A549 (cell line): ENCODE data around the gene OR52N2. TPM values are rescaled to one million over a fixed set of nuclear protein-coding genes. Genes with fewer than 3 reads are reported as not detected.

ENCODE experiments used
- ATAC-seq, 2 experiments: fragments of 200-7000 bp in 1 of 2; fragments of >200 bp in 1 of 2; cut with Nextera tagmentation in 1 of 2; cut with Tn5 transposase in 1 of 2; 3 replicates each; pipeline versions ENCODE4 v1.8.0 to v1.9.1; 2018 to 2020; ENCODE audit warnings: mild to moderate bottlenecking in 1 of 2, moderate library complexity in 1 of 2
- CTCF ChIA-PET: fragments of 300-600 bp; sonication (Branson Sonifier 250); formaldehyde crosslinking; extraction: SDS; loops from one replicate; lab custom pipeline; 2021; ENCODE audit warnings: antibody characterized with exemption, inconsistent platforms; lab: Yijun Ruan, JAX
- POLR2A ChIA-PET: fragments of 350-600 bp; formaldehyde crosslinking; extraction: SDS; loops from one replicate; lab custom pipeline; 2021; ENCODE audit warnings: antibody characterized with exemption, inconsistent platforms; lab: Yijun Ruan, JAX
- DNase-seq, 2 experiments: peaks; one replicate each; pipeline versions ENCODE4 v3.0.0 to v3.0.0-alpha.2; 2011 to 2016; ENCODE audit warnings: low read depth in 1 of 2, low spot score in 1 of 2
- FAIRE-seq: peaks from 2 replicates; lab custom pipeline; 2011; peaks lifted over from hg19 to GRCh38; lab: Jason Lieb, UNC
- H3K27ac ChIP-seq, 2 experiments: fragments of >200 bp; sonication (Bioruptor Twin); formaldehyde crosslinking; 3 replicates each; pipeline ENCODE4 v1.5.1; 2016 to 2017
- H3K4me1 ChIP-seq: fragments of >200 bp; sonication (Bioruptor Twin); formaldehyde crosslinking; 3 replicates; pipeline ENCODE4 v1.6.1; 2016
- H3K4me2 ChIP-seq: fragments of >200 bp; sonication (Bioruptor Twin); formaldehyde crosslinking; 3 replicates; pipeline ENCODE4 v1.6.1; 2016
- H3K4me3 ChIP-seq: fragments of >200 bp; sonication (Bioruptor Twin); formaldehyde crosslinking; 3 replicates; pipeline ENCODE4 v1.5.1; 2016
- H3K9me3 ChIP-seq: fragments of >200 bp; sonication (Bioruptor Twin); formaldehyde crosslinking; 3 replicates; pipeline ENCODE4 v1.6.1; 2016
- CHD2 ChIP-seq: fragments of 150-350 bp; IDR thresholded peaks from 2 replicates; pipeline ENCODE4 v1.6.1; 2014; ENCODE audit warnings: low read length; ENCODE audit not compliant: partially characterized antibody
- EHF ChIP-seq: fragments of 250-450 bp; sonication (Bioruptor Pico); IDR thresholded peaks from 2 replicates; pipeline ENCODE4 v1.5.0; 2020; ENCODE audit warnings: mild to moderate bottlenecking
- ESRRA ChIP-seq: fragments of 150-350 bp; IDR thresholded peaks from 2 replicates; pipeline ENCODE4 v1.6.1; 2014; ENCODE audit warnings: mild to moderate bottlenecking, low read length, borderline replicate concordance
- FOSB ChIP-seq: fragments of 250-450 bp; sonication (Bioruptor Pico); IDR thresholded peaks from 2 replicates; pipeline ENCODE4 v1.5.0; 2020; ENCODE audit warnings: mild to moderate bottlenecking, moderate library complexity
- GATA3 ChIP-seq: IDR thresholded peaks from 2 replicates; pipeline ENCODE4 v1.6.1; 2012; ENCODE audit warnings: borderline replicate concordance
- HDAC2 ChIP-seq: fragments of 200-600 bp; sonication (generic); IDR thresholded peaks from 2 replicates; pipeline ENCODE4 v1.6.1; 2016
- HMGXB4 ChIP-seq: fragments of 250-450 bp; sonication (Bioruptor Pico); IDR thresholded peaks from 2 replicates; pipeline ENCODE4 v1.5.0; 2021; ENCODE audit warnings: mild to moderate bottlenecking, moderate library complexity, borderline replicate concordance
- HOXA7 ChIP-seq: fragments of 250-450 bp; sonication (Bioruptor Pico); IDR thresholded peaks from 2 replicates; pipeline ENCODE4 v1.5.0; 2020; ENCODE audit warnings: mild to moderate bottlenecking, moderate library complexity
- HOXB13 ChIP-seq: fragments of 250-450 bp; sonication (Bioruptor Pico); IDR thresholded peaks from 2 replicates; pipeline ENCODE4 v1.5.0; 2020; ENCODE audit warnings: low read depth, mild to moderate bottlenecking, moderate library complexity
- KDM1A ChIP-seq: fragments of 200-600 bp; sonication (generic); IDR thresholded peaks from 2 replicates; pipeline ENCODE4 v1.6.1; 2016; ENCODE audit warnings: low read depth, mild to moderate bottlenecking
- KDM5A ChIP-seq: fragments of 200-600 bp; sonication (generic); IDR thresholded peaks from 2 replicates; pipeline ENCODE4 v1.6.1; 2016; ENCODE audit warnings: antibody characterized with exemption, mild to moderate bottlenecking
- MAFK ChIP-seq: fragments of 450-650 bp; IDR thresholded peaks from 2 replicates; pipeline ENCODE4 v1.6.1; 2014; ENCODE audit not compliant: partially characterized antibody
- MYC ChIP-seq: IDR thresholded peaks from 2 replicates; pipeline ENCODE4 v1.6.1; 2012; ENCODE audit warnings: mild to moderate bottlenecking, inconsistent platforms, low read length, improper control_type of control experiment, borderline replicate concordance
- NR3C1 ChIP-seq: fragments of >200 bp; sonication (Bioruptor Twin); formaldehyde crosslinking; IDR thresholded peaks from 3 replicates; pipeline ENCODE4 v1.6.1; 2017
- PHF8 ChIP-seq: fragments of 200-600 bp; sonication (generic); IDR thresholded peaks from 2 replicates; pipeline ENCODE4 v1.6.1; 2016; ENCODE audit warnings: low read depth, mild to moderate bottlenecking, antibody characterized with exemption, moderate library complexity, borderline replicate concordance
- RCOR1 ChIP-seq: fragments of 150-350 bp; IDR thresholded peaks from 2 replicates; pipeline ENCODE4 v1.6.1; 2014; ENCODE audit warnings: antibody characterized with exemption, low read length, low read depth
- REST ChIP-seq: fragments of 200-600 bp; sonication (generic); IDR thresholded peaks from 2 replicates; pipeline ENCODE4 v1.6.1; 2016; ENCODE audit warnings: antibody characterized with exemption, mild to moderate bottlenecking, moderate library complexity
- RNF2 ChIP-seq: fragments of 200-600 bp; sonication (generic); IDR thresholded peaks from 2 replicates; pipeline ENCODE4 v1.6.1; 2016; ENCODE audit warnings: low read depth, mild to moderate bottlenecking, antibody characterized with exemption, moderate library complexity, borderline replicate concordance
- TFCP2L1 ChIP-seq: fragments of 250-450 bp; sonication (Bioruptor Pico); IDR thresholded peaks from 2 replicates; pipeline ENCODE4 v1.5.0; 2021; ENCODE audit warnings: mild to moderate bottlenecking
- ZC3H11A ChIP-seq: fragments of 450-650 bp; IDR thresholded peaks from 2 replicates; pipeline ENCODE4 v1.6.1; 2014; ENCODE audit warnings: antibody characterized with exemption, mild to moderate bottlenecking
- ZNF302 ChIP-seq: fragments of 250-450 bp; sonication (Bioruptor Pico); IDR thresholded peaks from 2 replicates; pipeline ENCODE4 v1.9.0; 2021; ENCODE audit warnings: inconsistent platforms, mild to moderate bottlenecking, moderate library complexity
- WGBS: methylation state at CpG from one replicate; pipeline ENCODE4 v1.1.6; 2017; ENCODE audit errors: missing lambda C conversion rate; 5-methylcytosine and 5-hydroxymethylcytosine counted together
- polyA plus RNA-seq, 4 experiments: library from polyadenylated mRNA; depleted of rRNA in 3 of 4; stranded (reverse); fragments of >200 nt; fragmentation: RNase III in 1 of 4; extraction: RNeasy Plus Mini Kit Qiagen cat#74134 plus additional on column Dnase treatment in 1 of 4; gene quantifications; 2 replicates in 3 of 4; 3 replicates in 1 of 4; pipeline ENCODE4 v1.2.3, GENCODE V29; 2011 to 2017
- TF ChIP-seq, protein P1 (sequence below): fragments of >200 bp; sonication (Bioruptor Twin); formaldehyde crosslinking; IDR thresholded peaks from 2 replicates; pipeline ENCODE4 v1.6.1; 2016
- TF ChIP-seq, protein P2 (sequence below): fragments of 450-650 bp; IDR thresholded peaks from 2 replicates; pipeline ENCODE4 v1.6.1; 2014; ENCODE audit warnings: antibody characterized with exemption
- TF ChIP-seq, protein P3 (sequence below): fragments of >200 bp; sonication (Bioruptor Twin); formaldehyde crosslinking; IDR thresholded peaks from 3 replicates; pipeline ENCODE4 v1.6.1; 2016
- TF ChIP-seq, protein P4 (sequence below): fragments of 150-350 bp; IDR thresholded peaks from 2 replicates; pipeline ENCODE4 v1.6.1; 2014; ENCODE audit warnings: low read depth, mild to moderate bottlenecking, low read length

Gene OR52N2
- polyA plus RNA-seq, 2 of the 4 experiments (the other 2 are of a cell fraction): not detected

DNA sequence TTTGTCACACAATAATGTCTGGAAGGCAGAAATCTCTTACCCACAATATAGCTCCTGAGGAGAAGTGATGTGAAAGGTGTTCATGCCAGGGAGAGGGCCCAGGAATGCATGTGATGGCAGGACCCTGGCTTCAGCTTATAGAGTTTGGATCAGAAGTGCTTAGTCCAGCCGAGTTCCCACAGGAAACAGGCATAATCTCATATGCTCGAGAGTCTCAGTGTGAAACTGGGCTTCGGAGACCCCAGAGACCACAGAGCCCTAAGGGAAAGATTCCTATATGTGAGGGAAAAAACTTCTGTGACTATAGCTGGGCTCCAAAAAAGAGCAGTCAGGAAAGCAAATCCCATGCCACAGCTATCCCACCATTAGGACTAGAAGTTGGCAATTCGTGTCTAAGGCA lies 25.5 kb upstream of the OR52N2 start, which contains the start of gene OR52N5:
Gene OR52N5 (minus strand): TSS at position 101 of the 400 bp plus-strand sequence. CDS start 4,721 bp downstream, outside the sequence.
- DNase-seq (no peak), FAIRE-seq (no peak), ATAC-seq (no peak)
- H3K4me3 ChIP-seq: no peak within 1 kb of the TSS
- CTCF ChIA-PET: interaction anchor here (1.8 kb wide), 1 partner anchor 26 kb away, joined by 4 read pairs; no protein-coding TSS in a partner anchor
- POLR2A ChIA-PET: no interaction called here
- no peaks in the 10 kb centered on the region for H3K9me3 ChIP-seq
- 8% methylated on average over 4 of the region's 4 CpGs for WGBS
- no peak for TF ChIP-seq MAFK
- no peak for TF ChIP-seq FOSB (CRISPR knock-in tag)
- H3K4me2 ChIP-seq: no peak within 1 kb of the TSS
- H3K4me1 ChIP-seq: no peaks in the 10 kb centered on the region
- no peak within 1 kb of the TSS for H3K27ac ChIP-seq

- Histone ChIP-seq H3K4me2 (no peak within 1 kb of the TSS), H3K4me1 (no peaks in the 10 kb centered on the region), H3K9me3 (no peaks in the 10 kb centered on the region), H3K4me3 (no peak within 1 kb of the TSS), H3K27ac (no peak within 1 kb of the TSS)
- DNase-seq (no peak), FAIRE-seq (no peak), ATAC-seq (no peak)
- POLR2A ChIA-PET: no interaction called here
- no peak for TF ChIP-seq PHF8
- TF ChIP-seq HDAC2: no peak
- TF ChIP-seq, protein P1, sequence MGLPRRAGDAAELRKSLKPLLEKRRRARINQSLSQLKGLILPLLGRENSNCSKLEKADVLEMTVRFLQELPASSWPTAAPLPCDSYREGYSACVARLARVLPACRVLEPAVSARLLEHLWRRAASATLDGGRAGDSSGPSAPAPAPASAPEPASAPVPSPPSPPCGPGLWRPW: no peak
- TF ChIP-seq, protein P2, sequence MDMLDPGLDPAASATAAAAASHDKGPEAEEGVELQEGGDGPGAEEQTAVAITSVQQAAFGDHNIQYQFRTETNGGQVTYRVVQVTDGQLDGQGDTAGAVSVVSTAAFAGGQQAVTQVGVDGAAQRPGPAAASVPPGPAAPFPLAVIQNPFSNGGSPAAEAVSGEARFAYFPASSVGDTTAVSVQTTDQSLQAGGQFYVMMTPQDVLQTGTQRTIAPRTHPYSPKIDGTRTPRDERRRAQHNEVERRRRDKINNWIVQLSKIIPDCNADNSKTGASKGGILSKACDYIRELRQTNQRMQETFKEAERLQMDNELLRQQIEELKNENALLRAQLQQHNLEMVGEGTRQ: no peak
- no peak for TF ChIP-seq FOSB (CRISPR knock-in tag)
- TF ChIP-seq HMGXB4 (CRISPR knock-in tag): no peak
- no peak for TF ChIP-seq REST
- TF ChIP-seq CHD2: no peak
- no peak for TF ChIP-seq HOXB13 (CRISPR knock-in tag)
- TF ChIP-seq TFCP2L1 (CRISPR knock-in tag): no peak
- no peak for TF ChIP-seq HOXA7 (CRISPR knock-in tag)
- TF ChIP-seq ZNF302 (CRISPR knock-in tag): no peak
- TF ChIP-seq RCOR1: no peak
- no peak for TF ChIP-seq KDM1A
- no peak for TF ChIP-seq KDM5A
- WGBS: 28% methylated on average over 3 of the region's 3 CpGs
- CTCF ChIA-PET: no interaction called here
Measured at GRCh38 chr11:5791165-5791564, 17.6 kb upstream of the OR52N2 start, which contains the start of gene OR52N1. Gene OR52N1, minus strand, starts transcription at chr11:5791265. Its CDS starts 2,449 bp downstream, at chr11:5788816.

GRCh38 chr11:5796541-5796940 lies 12.2 kb upstream of the OR52N2 start:
- TF ChIP-seq ZC3H11A: no peak
- TF ChIP-seq EHF (CRISPR knock-in tag): no peak
- no peak for TF ChIP-seq RNF2
- TF ChIP-seq GATA3: no peak
- no peak for TF ChIP-seq ESRRA
- TF ChIP-seq MYC: no peak
- TF ChIP-seq, protein P3, sequence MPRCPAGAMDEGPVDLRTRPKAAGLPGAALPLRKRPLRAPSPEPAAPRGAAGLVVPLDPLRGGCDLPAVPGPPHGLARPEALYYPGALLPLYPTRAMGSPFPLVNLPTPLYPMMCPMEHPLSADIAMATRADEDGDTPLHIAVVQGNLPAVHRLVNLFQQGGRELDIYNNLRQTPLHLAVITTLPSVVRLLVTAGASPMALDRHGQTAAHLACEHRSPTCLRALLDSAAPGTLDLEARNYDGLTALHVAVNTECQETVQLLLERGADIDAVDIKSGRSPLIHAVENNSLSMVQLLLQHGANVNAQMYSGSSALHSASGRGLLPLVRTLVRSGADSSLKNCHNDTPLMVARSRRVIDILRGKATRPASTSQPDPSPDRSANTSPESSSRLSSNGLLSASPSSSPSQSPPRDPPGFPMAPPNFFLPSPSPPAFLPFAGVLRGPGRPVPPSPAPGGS: no peak
- TF ChIP-seq MAFK: no peak
- TF ChIP-seq, protein P4, sequence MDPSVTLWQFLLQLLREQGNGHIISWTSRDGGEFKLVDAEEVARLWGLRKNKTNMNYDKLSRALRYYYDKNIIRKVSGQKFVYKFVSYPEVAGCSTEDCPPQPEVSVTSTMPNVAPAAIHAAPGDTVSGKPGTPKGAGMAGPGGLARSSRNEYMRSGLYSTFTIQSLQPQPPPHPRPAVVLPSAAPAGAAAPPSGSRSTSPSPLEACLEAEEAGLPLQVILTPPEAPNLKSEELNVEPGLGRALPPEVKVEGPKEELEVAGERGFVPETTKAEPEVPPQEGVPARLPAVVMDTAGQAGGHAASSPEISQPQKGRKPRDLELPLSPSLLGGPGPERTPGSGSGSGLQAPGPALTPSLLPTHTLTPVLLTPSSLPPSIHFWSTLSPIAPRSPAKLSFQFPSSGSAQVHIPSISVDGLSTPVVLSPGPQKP: no peak
- TF ChIP-seq NR3C1: no peak
- FAIRE-seq (no peak), DNase-seq (no peak), ATAC-seq (no peak)
- WGBS: 7% methylated on average over 6 of the region's 6 CpGs
- H3K27ac ChIP-seq: no peak overlapping the region
- no peak overlapping the region for H3K4me3 ChIP-seq
- H3K4me2 ChIP-seq: no peak overlapping the region
- POLR2A ChIA-PET: no interaction called here
- no peaks in the 10 kb centered on the region for H3K4me1 ChIP-seq
- H3K9me3 ChIP-seq: no peaks in the 10 kb centered on the region
- CTCF ChIA-PET: interaction anchor here (0.6 to 1.0 kb wide), 2 partner anchors 11 to 150 kb away, joined by 3 to 8 read pairs; no protein-coding TSS in a partner anchor
